GM12873 (cell line): ENCODE results near the gene SURF1.

Experiments used
- TF ChIP-seq, protein P1 (sequence below): IDR thresholded peaks from 2 replicates; pipeline ENCODE4 v1.5.1; 2012; ENCODE audit warnings: low read depth, mild to moderate bottlenecking, moderate library complexity, low read length, control low read depth; ENCODE audit not compliant: insufficient read depth; ENCODE audit errors: missing control alignments

Gene SURF1

GRCh38 chr9:133400292-133400691 lies 44.0 kb upstream of the SURF1 start:
- TF ChIP-seq, protein P1, sequence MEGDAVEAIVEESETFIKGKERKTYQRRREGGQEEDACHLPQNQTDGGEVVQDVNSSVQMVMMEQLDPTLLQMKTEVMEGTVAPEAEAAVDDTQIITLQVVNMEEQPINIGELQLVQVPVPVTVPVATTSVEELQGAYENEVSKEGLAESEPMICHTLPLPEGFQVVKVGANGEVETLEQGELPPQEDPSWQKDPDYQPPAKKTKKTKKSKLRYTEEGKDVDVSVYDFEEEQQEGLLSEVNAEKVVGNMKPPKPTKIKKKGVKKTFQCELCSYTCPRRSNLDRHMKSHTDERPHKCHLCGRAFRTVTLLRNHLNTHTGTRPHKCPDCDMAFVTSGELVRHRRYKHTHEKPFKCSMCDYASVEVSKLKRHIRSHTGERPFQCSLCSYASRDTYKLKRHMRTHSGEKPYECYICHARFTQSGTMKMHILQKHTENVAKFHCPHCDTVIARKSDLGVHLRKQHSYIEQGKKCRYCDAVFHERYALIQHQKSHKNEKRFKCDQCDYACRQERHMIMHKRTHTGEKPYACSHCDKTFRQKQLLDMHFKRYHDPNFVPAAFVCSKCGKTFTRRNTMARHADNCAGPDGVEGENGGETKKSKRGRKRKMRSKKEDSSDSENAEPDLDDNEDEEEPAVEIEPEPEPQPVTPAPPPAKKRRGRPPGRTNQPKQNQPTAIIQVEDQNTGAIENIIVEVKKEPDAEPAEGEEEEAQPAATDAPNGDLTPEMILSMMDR, result no peak

DNA sequence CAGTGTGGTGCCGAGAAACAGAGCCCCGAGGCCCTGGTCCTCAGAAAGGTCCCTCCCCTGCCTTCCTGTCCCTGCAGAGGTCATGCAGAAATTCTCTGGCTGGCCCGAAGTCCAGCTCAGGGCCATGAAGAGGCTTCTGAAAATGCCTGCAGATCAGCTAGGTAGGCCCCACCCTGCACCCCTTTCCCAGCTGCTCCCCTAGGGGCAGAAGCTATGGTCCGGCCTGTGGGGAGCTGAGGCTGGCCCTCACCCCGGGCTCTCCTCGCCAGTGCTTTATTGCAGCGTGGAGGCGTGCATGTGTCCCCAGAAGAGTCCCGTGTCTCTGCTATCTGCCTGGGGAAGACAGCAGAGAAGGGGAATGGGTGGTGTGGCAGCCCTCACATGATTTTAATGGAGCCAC lies 41.6 kb upstream of the SURF1 start:
- TF ChIP-seq, protein P1, result no peak

- TF ChIP-seq, protein P1, result no peak
Measured at GRCh38 chr9:133397370-133397769, 41.1 kb upstream of the SURF1 start.

DNA sequence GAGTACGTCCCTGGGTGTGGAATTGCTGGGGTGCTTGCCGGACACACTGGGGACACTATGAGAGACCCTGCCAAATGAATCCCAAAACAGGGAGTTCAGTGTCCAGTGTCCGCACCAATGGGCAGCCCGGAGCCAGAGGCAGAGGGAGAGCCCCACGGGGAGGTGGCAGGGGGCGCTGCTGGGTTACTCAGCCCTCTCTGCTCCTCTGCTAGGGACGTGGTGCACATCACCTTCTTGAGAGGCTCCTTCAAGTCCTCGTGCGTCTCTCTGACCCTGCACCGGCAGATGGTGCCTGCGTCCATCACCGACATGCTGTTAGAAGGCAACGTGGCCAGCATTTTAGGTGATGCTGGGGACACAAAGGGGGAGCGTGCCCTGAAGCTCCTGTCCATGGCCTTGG lies 40.7 kb upstream of the SURF1 start:
- TF ChIP-seq, protein P1, result peak; percentile 43

GRCh38 chr9:133394687-133395271 lies 38.5 kb upstream of the SURF1 start:
- TF ChIP-seq, protein P1, result no peak

GRCh38 chr9:133393399-133393798 lies 37.1 kb upstream of the SURF1 start:
- TF ChIP-seq, protein P1, result no peak

DNA sequence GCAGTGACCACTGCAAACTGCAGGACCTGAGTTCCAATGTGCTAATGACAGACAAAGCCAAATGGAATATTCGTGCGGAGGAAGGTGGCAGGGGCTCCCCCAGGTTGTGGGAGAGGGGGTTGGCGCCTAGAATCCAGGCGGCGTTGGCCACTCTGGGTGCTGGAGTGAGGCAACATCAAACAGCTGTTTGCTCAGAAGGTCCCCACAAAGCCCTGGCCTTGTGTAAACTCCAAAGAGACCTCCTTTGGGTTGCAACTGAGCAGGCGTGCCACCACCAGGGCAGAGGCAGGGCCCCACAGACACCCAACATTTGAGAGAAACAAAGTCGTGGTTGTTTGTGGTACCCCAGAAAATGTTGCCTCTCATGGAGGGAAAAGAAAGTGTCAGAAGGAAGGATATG lies 34.4 kb upstream of the SURF1 start:
- TF ChIP-seq, protein P1, result no peak

DNA sequence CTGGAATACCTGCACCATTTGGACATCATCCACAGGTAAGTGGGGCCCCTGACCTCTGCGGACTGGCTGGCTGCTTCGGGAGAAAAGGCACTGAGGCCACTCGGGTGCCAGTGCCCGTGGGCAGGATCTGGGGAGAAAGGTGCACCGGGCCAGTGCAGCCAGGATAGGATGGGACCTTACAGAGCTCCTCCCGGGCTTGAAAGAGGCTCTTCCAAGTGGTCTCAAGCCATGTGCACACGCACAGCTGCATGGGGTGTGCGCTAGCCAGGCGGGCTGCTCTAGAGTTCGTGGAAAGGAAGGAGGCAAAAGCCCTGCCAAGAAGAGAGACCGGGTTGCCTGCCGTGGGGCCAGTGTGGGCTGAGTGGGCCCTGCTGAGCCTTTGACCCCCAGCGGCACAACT lies 33.3 kb upstream of the SURF1 start:
- TF ChIP-seq, protein P1, result no peak
